GM21447 (cell line): ENCODE data around the gene CNNM2.
"Not testable (repeated sequence)": the region's sequence is repeated elsewhere in the genome, so short reads cannot be mapped to it uniquely, and the experiment has no call there.

Experiments
- ATAC-seq: cut with Tn5 transposase; IDR thresholded peaks from one replicate; pipeline ENCODE4 v1.9.1; 2021; ENCODE audit not compliant: unreplicated experiment

CNNM2 gene

GRCh38 chr10:103135168-103135567 lies 217.1 kb downstream of the CNNM2 start:
- ATAC-seq = not testable (repeated sequence)

- ATAC-seq = no peak
Measured at GRCh38 chr10:103139803-103140202, 221.7 kb downstream of the CNNM2 start.
